T-helper 1 cell (primary cell): ENCODE data around the gene CDS1.
"Not testable (repeated sequence)": the region's sequence is repeated elsewhere in the genome, so short reads cannot be mapped to it uniquely, and the experiment has no call there.

ENCODE experiments used
- DNase-seq, 5 donors: peaks; one replicate each; pipeline ENCODE4 v3.0.0-alpha.2; 2012 to 2020

The CDS1 gene

DNA sequence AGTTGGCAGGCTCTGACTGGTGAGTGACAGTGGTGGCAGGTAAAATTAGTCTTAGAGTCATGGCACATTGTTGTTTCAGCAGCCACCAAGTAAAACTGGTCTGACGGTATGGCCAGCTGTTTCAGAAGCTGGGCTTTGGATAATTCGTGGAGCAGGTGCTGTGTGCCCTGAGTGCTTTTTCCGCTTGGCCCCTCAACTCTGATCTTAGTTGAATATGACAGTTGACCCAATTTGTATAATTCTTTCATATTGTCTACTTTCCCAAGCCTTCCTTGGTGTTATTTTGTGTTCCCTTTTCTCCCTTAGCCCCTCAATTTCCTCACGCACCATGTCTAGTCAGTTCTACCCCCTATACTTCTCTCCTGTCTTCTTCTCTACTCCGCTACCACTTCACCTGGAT lies 32.0 kb downstream of the CDS1 start:
- DNase-seq = no peak

DNA sequence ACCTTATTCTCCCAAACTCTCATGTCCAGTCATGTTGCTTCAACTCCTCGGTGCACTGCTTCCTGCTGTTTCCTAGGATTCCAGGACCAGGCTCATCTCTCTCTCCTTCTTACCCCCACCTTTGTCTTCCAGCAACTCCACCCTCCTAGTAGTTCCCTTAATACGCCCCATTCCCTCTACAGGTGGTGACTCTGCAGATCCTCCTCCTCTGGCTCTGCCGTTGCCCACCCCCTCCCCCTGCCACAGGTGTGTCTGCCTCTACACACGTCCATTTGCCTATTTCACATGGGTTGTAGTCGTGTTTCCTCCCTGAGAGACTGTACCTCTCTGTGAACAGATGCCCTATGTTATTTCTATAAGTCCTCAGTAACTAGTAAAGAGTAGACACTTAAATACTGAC lies 32.4 kb downstream of the CDS1 start:
- DNase-seq = no peak

DNA sequence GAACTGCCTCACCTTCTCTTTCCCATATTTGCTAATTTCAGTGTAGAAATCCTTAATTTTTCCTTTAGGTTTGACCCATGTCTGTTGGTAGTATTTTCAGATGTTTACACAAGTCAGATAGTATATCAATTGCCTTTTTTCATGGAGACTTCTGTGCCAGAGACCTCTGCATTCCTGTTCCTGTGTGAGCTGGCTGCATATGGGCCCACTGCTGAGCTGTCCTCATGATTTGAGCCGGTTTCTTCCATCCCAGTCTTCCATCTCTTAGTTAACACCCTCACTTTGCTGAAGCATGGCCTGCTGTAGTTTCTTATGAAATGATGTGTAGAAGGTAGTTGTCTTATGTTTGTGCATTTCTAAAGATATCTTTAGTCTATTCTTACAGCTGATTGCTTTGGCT lies 40.0 kb downstream of the CDS1 start:
- no peak for DNase-seq

DNA sequence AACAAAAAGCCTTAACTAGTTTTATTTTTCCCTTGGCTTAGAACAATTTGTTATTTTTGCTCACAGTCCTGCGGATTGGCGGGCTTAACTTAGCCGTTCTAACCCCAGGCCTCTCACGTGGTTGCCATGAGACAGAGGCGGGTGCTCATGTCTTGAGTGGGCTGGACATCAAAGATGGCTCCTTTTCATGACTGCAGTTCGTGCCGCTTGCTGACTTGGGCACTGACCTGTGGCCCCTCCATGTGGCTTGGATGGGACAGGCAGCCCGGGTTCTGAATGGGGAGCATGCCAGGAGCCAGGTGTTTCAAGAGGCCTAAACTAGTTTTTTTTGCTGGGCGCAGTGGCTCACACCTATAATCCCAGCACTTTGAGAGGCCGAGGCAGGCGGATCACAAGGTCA lies 40.7 kb downstream of the CDS1 start:
- no peak for DNase-seq

DNA sequence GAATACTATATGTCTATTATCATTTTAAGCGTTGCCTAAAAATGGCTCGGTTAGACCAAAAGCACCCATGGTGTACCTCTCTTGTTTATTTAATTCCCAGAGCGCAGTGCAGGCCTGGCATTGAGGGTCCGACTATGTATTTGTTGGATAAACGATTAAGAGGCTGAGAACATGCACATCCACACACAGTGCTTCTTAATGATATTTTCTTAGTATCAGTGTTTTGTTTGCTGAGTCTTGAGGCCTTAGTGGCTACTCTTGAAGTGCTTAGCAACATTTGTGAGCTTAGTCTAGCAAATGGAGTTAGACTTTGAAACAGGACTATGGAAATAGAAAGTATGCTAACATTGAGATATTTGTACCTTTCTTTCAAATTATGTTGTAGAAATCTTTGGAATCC lies 43.7 kb downstream of the CDS1 start:
- no peak for DNase-seq

DNA sequence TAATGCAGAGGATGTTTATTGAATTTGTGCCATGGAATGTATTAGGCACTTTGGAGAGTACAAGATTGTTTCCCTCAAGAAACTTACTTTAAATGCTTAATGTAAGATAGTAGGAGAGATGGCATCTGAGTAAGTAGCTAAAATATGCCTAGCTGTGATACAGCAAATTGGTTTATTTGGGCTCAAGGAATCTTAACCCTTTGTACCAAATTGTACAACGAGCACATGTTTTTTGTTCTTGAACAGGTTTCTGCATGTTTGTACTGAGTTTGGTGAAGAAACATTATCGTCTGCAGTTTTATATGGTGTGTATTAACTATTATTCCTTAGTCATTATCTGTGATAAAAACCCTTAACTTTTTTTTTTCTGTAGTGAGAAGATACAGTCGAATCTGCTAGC lies 48.6 kb downstream of the CDS1 start:
- no peak for DNase-seq

DNA sequence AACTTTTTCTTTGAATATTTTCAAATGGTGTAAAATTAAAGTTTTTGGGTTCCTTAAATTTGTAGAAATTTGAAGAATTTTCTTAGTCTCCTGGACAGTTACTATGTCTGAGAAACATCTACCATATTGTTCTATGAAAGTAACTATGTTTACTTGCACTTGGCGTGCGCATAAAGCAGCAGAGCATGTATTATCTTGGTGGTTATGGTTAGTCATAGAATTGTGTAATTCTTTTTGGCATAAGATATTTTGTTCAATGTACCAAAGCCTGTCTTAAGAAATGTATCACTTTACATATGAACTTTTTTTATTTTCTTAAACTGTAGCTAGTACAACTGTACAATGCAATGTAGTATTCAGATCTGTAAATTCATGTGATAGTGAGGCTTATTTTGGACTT lies 49.2 kb downstream of the CDS1 start:
- no peak for DNase-seq

DNA sequence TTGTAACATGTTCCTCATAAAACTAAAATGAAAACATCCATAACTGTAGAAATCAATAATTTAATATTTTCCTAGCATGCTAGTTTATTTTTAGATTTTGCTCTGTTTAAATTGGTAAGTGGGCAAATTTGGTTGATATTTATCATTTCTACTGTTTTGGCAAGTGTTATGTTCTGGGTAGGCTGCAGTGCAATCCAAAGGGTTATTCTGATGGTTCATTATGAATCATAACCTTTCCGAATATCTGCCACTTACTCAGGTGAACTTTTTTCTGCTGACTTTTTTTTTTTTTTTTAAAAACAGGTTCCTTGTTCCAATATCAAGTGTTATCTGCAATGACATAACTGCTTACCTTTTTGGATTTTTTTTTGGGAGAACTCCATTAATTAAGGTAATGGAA lies 52.0 kb downstream of the CDS1 start:
- DNase-seq = no peak

DNA sequence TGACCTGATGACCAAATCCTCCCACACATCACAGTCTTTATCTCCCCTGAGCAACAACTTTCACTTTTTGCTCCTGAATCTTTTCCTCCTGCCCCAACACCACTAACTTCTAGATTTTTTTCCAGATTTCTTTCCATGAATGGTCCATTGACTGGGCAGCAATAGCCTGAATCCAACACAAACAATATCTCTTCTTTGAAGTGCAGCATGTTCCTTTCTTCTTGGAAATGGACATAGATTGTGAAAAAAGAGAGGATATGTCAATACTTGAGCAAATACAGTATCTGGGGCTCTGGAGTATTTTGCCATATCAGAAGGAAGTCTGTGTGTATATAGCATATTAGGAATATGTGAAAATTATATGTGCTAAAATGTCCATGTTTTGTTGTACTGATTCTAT lies 55.2 kb downstream of the CDS1 start:
- DNase-seq = no peak

DNA sequence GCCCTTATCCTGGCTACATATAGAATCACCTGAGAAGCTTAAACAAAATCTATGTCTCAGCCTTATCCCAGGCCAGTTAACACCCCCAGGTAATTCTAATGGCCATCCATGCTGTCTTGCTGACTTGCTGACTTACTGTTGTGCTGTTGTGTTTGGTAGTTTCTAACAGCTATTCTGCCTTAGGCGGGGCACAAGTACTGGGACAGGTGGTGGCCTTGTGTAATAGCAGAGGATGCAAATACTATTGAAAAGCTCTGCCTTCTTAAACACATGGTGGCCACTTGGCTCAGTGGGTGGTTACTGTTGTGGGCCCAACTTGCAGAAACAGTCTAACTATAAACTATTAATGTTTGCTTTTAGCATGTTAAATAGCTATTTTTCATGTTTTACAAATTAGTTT lies 56.2 kb downstream of the CDS1 start:
- DNase-seq = no peak

DNA sequence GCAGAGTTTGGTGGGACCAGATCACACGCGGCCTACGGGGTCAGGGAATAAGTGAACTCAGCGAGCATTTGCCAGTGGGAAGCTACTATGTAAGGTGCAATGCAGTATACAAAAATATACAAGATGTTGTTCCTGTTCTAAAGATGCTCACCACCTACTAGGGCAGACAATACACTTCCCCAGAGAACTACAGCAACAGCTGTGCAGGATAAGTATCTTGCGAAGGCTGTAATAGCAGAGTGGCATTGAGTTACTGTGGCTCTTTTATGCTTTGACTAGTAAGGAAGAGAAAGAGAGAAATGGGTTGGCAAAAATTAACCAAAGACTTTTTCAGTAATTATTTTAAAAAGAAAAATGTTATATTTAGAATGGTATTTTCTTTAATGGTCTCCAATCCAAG lies 61.2 kb downstream of the CDS1 start:
- no peak for DNase-seq

DNA sequence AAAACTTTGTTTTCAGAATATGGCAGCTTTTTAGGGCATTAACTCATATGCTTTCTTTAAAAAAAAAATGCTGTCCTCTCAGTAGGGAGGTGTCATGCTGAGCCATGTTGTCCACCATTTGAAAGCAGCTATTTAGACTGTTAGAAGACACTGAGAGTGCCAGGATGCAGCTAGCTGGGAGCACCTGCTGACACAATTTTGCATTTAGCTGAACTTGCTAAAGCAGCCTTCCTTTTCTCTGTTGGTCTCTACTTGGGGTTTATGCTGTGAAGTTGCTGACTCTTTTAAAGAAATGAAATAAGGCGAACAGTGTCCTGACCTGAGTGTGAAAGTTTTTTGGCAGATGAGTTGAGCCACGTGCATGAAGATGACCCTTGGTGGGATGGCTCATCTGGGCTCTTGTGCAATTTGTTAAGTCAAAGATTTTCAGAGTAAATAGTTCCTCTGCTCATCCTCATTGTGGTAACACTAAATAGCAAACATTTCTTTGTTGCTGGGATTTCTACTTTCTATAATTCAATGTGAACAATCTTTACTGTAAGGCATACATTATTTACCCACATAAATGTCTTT lies 64.5 kb downstream of the CDS1 start:
- no peak for DNase-seq

DNA sequence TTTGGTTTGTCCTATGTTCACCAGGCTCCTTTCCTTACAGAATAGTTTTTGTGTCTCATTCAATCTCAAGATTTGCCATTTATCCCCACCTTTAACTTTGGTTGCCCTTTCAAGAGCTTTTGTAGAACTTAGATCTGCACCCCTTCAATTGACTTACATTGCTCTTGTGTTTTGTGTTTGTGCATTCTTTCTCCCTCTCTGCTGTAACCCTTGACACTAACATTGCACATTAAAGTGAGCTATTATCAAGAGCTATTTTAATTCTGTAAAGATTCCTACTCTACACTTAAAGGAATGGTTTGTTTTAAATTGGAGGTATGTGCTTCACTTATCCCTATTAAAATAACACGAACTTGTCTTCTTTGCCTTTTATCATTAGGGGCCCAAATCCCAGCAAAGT lies 65.3 kb downstream of the CDS1 start:
- DNase-seq = no peak

DNA sequence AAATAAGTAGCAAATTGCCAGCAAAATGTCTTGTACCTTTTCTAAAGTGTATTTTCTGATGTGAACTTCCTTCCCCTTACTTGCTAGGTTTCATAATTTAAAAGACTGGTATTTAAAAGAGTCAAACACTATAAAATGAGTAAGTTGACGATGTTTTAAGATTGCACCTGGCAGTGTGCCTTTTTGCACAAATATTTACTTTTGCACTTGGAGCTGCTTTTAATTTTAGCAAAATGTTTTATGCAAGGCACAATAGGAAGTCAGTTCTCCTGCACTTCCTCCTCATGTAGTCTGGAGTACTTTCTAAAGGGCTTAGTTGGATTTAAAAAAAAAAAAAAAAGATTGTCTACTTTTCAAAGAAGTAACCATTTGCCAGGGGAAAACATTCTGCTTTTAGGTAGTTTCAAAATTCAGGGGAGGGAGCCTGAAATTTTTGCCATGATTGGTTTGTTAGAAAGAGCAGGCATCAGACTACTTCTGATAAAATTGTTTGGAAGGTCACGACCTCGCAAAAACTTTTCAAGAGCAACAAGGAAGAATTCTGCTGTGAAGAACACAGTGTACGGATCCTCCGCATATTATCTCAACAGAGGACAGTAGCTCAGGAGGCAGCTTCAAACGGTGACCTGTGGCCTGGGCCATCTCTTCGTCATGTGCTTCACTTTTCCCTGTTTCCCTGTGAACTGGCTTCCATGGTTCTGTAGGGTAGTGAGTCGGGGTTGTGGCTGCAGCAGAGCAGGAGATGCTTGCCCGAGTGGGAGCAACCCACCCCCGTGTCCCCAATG lies 66.1 kb downstream of the CDS1 start:
- no peak for DNase-seq

DNA sequence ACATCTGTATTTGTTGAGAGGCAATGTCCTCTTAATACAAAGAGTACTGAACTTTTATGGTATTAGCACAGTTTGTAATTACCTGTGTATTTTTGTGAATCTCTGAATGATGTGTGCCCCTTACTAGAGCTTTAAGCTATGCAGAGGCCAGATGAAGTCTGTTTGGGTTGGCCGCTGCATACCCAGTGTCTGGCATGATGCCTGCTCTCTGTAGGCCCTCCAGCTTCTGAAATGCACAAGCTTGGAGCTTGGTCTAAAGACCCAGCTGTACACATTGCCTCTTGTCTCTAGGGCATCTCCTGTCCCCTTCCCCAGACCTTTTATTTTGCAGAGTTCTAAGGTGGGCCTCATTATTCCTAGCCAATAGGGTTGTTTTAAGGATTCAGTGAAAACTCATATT lies 68.6 kb downstream of the CDS1 start:
- DNase-seq = no peak

DNA sequence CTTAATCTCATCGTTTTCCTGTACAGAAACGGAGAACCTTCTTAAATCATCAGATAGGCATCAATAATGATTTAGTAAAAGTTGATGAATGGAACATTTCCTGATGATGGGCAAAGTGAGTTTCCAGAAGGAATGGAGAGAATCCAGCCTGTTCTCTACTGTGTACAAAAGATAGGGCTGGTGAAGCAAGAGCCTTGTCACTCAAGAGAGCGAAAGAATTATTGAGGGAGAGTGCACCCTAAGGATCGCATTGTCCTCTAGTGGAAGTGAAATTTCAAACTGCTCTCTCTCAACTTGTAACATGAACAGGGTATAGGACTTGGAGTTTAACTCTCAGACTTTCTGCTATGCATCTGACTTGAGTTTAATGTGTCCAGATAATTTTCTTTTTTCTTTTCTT lies 69.6 kb downstream of the CDS1 start:
- no peak for DNase-seq

DNA sequence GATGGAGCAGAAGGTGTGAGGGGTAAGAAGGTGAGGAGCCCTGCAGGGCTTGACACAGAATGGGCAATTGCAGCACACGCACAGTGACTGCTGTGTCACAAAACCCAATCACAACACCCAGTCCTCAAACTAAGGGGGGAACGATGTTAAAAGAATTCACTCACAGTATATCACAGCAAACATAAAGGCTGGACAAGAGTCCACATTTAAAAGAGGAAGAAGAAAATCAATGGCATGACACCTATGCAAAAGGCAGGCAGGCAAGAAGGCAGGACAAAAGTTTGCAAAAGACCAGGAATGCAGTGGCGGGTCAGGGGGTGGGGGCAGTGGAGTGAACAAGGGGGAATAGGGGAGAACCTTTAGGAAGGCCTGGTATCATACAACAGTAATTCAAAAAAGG lies 77.7 kb downstream of the CDS1 start:
- DNase-seq = no peak

DNA sequence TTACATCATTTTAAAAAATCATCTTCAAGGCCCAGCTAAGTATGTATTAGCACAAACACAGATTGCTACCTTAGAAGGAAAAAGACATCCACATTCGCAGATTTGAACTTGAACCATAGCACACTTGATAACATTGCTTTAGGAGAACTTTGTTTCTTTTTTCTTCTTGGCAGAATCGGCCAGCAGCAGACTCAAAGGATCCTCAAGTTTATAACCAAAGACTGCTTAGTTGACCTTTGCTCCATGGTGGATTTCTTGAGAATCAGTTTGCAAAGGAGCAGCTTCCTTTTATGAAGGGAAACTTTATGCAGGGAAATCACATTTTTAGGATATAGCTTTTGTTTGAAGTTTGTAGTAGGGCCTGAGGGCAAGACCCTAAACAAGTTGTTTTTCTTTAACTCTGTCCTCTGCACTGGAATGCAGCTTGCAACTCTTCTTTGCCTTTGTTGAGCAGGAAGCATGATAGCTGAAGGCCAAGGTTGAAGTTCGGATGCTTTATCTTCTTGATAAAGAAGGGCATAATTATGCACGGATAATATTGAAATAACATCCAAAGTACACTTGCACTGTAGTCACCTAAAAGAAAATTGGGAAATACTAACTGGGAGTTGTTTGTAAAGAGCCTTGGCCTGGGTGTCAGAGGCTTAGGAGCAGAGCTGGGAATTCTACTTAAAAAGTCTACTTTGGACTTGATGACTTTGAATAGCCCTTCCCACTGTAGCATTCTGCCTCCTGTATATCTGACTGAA lies 78.4 kb downstream of the CDS1 start:
- DNase-seq = no peak

DNA sequence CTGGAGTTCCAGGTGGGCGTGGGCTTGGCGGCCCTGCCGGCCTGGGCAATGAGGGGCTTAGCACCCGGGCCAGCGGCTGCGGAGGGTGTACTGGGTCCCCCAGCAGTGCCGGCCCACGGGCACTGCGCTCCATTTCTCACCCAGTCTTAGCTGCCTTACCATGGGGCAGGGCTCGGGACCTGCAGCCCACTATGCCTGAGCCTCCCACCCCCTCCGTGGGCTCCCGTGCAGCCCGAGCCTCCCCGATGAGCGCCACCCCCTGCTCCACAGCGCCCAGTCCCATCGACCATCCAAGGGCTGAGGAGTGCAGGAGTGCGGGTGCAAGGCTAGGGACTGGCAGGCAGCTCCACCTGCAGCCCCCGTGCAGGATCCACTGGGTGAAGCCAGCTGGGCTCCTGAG lies 81.8 kb downstream of the CDS1 start:
- DNase-seq = not testable (repeated sequence)

DNA sequence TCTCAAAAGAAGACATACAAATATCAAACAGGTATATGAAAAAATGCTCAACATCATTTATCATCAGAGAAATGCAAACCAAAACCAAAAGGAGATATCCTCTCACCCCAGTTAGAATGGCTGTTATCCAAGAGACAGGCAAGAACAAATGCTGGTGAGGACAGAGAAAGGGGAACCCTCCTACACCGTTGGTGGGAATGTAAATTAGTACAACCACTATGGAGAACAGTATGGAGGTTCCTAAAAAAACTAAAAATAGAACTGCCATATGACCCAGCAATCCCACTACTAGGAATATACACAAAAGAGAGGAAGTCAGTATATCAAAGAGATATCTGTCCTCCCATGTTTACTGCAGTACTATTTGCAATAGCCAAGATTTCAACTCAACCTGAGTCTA lies 83.5 kb downstream of the CDS1 start:
- DNase-seq = no peak

DNA sequence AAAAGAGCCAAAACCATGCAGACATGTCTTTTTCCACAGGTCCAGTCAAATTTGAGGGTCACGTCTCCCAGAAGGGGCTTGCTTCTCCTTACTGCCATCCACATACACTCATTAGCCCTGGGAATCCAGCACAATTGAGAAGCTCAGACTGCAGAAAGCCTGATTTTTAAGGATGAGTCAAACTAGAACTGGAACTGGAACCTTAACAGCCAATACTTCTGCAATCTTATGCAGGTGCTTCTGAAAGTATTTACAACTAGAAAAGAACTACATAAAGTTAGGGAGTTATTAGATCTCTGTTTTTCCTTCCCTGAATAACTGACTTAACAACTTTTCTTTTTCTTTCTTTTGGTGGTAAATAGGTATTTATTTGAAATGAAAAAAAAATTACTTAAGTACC lies 86.3 kb downstream of the CDS1 start:
- DNase-seq = no peak

DNA sequence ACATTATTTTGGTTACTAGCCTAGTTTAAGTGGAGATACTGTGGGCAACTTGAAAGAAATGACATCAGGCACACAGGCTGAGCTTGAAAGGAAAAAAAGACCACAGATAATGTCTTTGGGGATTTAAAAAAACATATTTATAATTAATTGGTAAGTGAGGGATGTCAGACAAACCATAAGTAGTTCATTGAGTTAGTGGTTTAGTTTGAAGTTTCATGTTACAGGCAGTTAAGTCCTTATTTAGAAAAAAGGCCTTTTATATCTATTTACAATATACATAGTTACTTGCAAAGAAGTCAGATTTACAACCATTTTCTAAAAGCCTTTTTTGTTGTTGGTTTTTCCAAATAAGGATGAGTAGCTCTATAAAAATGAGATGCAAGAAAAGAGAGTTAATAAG lies 89.2 kb downstream of the CDS1 start:
- DNase-seq = no peak

DNA sequence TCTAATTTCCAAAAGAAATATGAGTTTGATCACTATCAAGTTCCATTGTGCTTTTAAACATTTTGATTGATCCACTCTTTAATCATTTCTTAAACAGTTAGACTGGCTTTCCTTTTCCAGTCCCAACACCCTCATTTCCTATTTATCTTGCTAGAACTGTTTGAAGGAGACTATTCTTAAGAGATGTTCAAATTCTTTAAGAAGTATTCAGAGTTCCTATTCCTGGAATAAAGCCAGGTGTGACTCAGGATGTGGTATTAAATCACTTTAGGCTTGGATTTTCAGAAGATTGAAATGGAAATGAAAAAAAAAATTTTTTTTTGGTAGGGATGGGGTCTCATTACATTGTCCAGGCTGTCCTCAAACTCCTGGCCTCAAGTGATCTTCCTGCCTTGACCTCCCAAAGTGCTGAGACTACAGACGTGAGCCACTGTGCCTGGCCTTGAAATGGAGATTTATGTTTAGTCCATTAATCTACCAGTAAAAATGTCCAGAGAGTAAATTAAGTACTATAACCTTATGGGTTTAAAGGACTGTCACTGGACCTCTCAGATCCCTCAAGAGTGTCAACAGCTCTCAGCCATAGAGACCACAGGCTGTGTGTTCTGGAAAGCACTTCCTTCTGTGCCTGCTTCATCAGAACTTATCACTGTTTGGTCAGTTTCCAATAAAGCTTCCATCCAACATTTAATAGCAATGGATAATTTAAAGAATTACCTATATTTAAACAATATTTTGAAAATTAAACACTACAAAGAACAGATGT lies 90.7 kb downstream of the CDS1 start:
- no peak for DNase-seq

DNA sequence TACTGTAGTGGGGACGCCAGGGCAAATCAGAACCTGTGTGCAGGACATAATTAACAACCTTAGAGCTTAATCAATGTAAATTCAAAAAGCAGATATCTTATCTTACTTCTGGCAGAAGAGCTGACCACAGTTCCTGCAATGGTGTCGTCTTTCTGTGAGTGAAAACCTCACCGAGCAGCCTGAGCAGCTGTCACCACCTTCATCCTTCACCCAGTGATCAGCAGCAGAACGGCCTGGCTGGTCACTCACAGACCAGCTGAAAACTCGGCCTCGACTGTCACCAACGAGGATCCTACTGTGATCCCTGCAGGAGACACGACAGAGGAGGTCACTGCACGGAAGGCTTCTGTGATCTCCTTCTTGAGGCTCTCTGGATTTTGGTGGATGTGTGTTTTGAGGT lies 94.2 kb downstream of the CDS1 start:
- DNase-seq = no peak
